Lung microvascular endothelial cell (primary cell): ENCODE measurements around the gene AGGF1. TPM values are rescaled to one million over a fixed set of nuclear protein-coding genes. Genes with fewer than 3 reads are reported as not detected.
"Not testable (repeated sequence)": the region's sequence is repeated elsewhere in the genome, so short reads cannot be mapped to it uniquely, and the experiment has no call there.

Experiments
- DNase-seq, 2 donors: peaks; one replicate each; pipeline versions ENCODE4 v3.0.0 to v3.0.0-alpha.2; 2010; ENCODE audit warnings: low read depth in 2 of 2
- total RNA-seq: library from RNA; depleted of rRNA; stranded (reverse); fragments of >200 nt; gene quantifications from 2 replicates; pipeline ENCODE4 v1.2.1, GENCODE V29; 2014

Gene AGGF1
- total RNA-seq, 1 donor from 2014 or later = 18.7 TPM

- DNase-seq = no peak
These were observed 56.1 kb downstream of the AGGF1 start for GRCh38 chr5:77086368-77086688.

- peak; percentile 72 to 73 for DNase-seq
These were observed 56.7 kb downstream of the AGGF1 start, which contains the start of gene ZBED3 for GRCh38 chr5:77086689-77087483. Gene ZBED3 (minus strand): TSS chr5:77087285. CDS start chr5:77077878, 9,407 bp downstream.

- peak; percentile 12 to 26 for DNase-seq
These were observed 57.5 kb downstream of the AGGF1 start for GRCh38 chr5:77087484-77088261.

- DNase-seq = no peak
These were observed 65.0 kb downstream of the AGGF1 start for GRCh38 chr5:77095189-77095588.

- no peak for DNase-seq
These were observed 71.1 kb downstream of the AGGF1 start for GRCh38 chr5:77101298-77101697.

- no peak for DNase-seq
These were observed 72.3 kb downstream of the AGGF1 start for GRCh38 chr5:77102549-77102948.

- no peak for DNase-seq
These were observed 73.3 kb downstream of the AGGF1 start for GRCh38 chr5:77103457-77103856.

- no peak for DNase-seq
These were observed 74.6 kb downstream of the AGGF1 start for GRCh38 chr5:77104813-77105212.

GRCh38 chr5:77107035-77107434 lies 76.8 kb downstream of the AGGF1 start:
- DNase-seq = not testable (repeated sequence)

Other genes starting within 250 kb of the AGGF1 start
- 33.9 and 50.6 TPM in 2 replicates for gene F2RL1, start 211.4 kb upstream of the AGGF1 start, total RNA-seq
- not detected in 2 replicates for gene S100Z, start 180.4 kb upstream of the AGGF1 start, total RNA-seq
- gene CRHBP, start 77.4 kb upstream of the AGGF1 start, total RNA-seq = not detected in 2 replicates
- gene ZBED3, start 56.9 kb downstream of the AGGF1 start, total RNA-seq = 1.1 and 1.2 TPM in 2 replicates
- gene PDE8B, start 180.3 kb downstream of the AGGF1 start, total RNA-seq = under 0.01 TPM in 2 replicates